HEK293 (cell line): Measurements from ENCODE around the gene ELOVL5.

Source experiments
- CTCF ChIA-PET: fragments of 350-600 bp; formaldehyde crosslinking; extraction: SDS; loops from one replicate; lab custom pipeline; 2021; ENCODE audit warnings: antibody characterized with exemption; lab: Yijun Ruan, JAX
- POLR2A ChIA-PET: fragments of 300-600 bp; formaldehyde crosslinking; extraction: SDS; loops from one replicate; lab custom pipeline; 2020; ENCODE audit warnings: antibody characterized with exemption, inconsistent platforms; lab: Yijun Ruan, JAX
- H3K27ac ChIP-seq: fragments of 200-500 bp; sonication (Bioruptor generic); 2 replicates; pipeline ENCODE4 v1.5.1; 2014; ENCODE audit warnings: low read depth, low read length, control low read depth, inconsistent platforms; ENCODE audit errors: extremely low read depth
- H3K36me3 ChIP-seq, 2 experiments: fragments of 200-500 bp in 1 of 2; sonication (Bioruptor generic) in 1 of 2; 1 replicate in 1 of 2; 2 replicates in 1 of 2; pipeline ENCODE4 v1.5.1; 2014 to 2017; ENCODE audit warnings: inconsistent platforms in 2 of 2, low read length in 2 of 2; ENCODE audit not compliant: control insufficient read depth in 2 of 2, insufficient read depth in 1 of 2
- H3K4me1 ChIP-seq: fragments of 200-500 bp; sonication (Bioruptor generic); 2 replicates; pipeline ENCODE4 v1.5.1; 2014; ENCODE audit warnings: mild to moderate bottlenecking, low read length, inconsistent platforms; ENCODE audit not compliant: control insufficient read depth, insufficient read depth
- H3K4me3 ChIP-seq: 2 replicates; pipeline ENCODE4 v1.5.1; 2011; ENCODE audit warnings: low read depth, mild to moderate bottlenecking, control low read depth, low read length, moderate library complexity
- H3K9me3 ChIP-seq: fragments of 200-500 bp; sonication (Bioruptor generic); 2 replicates; pipeline ENCODE4 v1.5.1; 2014; ENCODE audit warnings: low read depth, low read length, inconsistent platforms; ENCODE audit not compliant: control insufficient read depth, insufficient read depth
- FEZF1 ChIP-seq: fragments of 450-650 bp; formaldehyde crosslinking; IDR thresholded peaks from 2 replicates; pipeline ENCODE4 v1.5.1; 2016; ENCODE audit warnings: missing biosample characterization, missing genetic modification characterization
- GLIS1 ChIP-seq: fragments of 450-650 bp; formaldehyde crosslinking; IDR thresholded peaks from 2 replicates; pipeline ENCODE4 v1.5.1; 2016; ENCODE audit warnings: missing biosample characterization, missing genetic modification characterization
- PRDM1 ChIP-seq: fragments of 450-650 bp; formaldehyde crosslinking; IDR thresholded peaks from 2 replicates; pipeline ENCODE4; 2016; ENCODE audit warnings: missing biosample characterization, missing genetic modification characterization
- ZBTB21 ChIP-seq: fragments of 450-650 bp; formaldehyde crosslinking; IDR thresholded peaks from 2 replicates; pipeline ENCODE4 v1.5.1; 2017; ENCODE audit warnings: missing biosample characterization, missing genetic modification characterization
- ZBTB8A ChIP-seq: fragments of 450-650 bp; formaldehyde crosslinking; IDR thresholded peaks from 2 replicates; pipeline ENCODE4 v1.5.1; 2016; ENCODE audit warnings: missing biosample characterization, missing genetic modification characterization
- ZFP69B ChIP-seq: fragments of 450-650 bp; formaldehyde crosslinking; IDR thresholded peaks from 2 replicates; pipeline ENCODE4 v1.5.1; 2016; ENCODE audit warnings: missing biosample characterization, missing genetic modification characterization
- ZIC2 ChIP-seq: fragments of 450-650 bp; formaldehyde crosslinking; IDR thresholded peaks from 2 replicates; pipeline ENCODE4 v1.5.1; 2016; ENCODE audit warnings: missing biosample characterization, missing genetic modification characterization
- ZNF23 ChIP-seq: fragments of 450-650 bp; formaldehyde crosslinking; IDR thresholded peaks from 2 replicates; pipeline ENCODE4 v1.5.1; 2016; ENCODE audit warnings: missing biosample characterization, missing genetic modification characterization, borderline replicate concordance
- ZNF26 ChIP-seq: fragments of 450-650 bp; formaldehyde crosslinking; IDR thresholded peaks from 2 replicates; pipeline ENCODE4 v1.5.1; 2016; ENCODE audit warnings: missing biosample characterization, missing genetic modification characterization
- ZNF398 ChIP-seq: fragments of 450-650 bp; formaldehyde crosslinking; IDR thresholded peaks from 2 replicates; pipeline ENCODE4 v1.5.1; 2017; ENCODE audit warnings: missing biosample characterization, missing genetic modification characterization
- ZNF488 ChIP-seq: fragments of 450-650 bp; formaldehyde crosslinking; IDR thresholded peaks from 2 replicates; pipeline ENCODE4 v1.5.1; 2016; ENCODE audit warnings: missing biosample characterization, missing genetic modification characterization
- ZNF600 ChIP-seq: fragments of 450-650 bp; formaldehyde crosslinking; IDR thresholded peaks from 2 replicates; pipeline ENCODE4 v1.5.1; 2016; ENCODE audit warnings: missing biosample characterization, missing genetic modification characterization
- ZNF626 ChIP-seq: fragments of 450-650 bp; sonication (Bioruptor Pico); formaldehyde crosslinking; IDR thresholded peaks from 2 replicates; pipeline ENCODE4 v1.5.1; 2018; ENCODE audit warnings: missing biosample characterization, missing genetic modification characterization, inconsistent platforms
- ZNF629 ChIP-seq: fragments of 450-650 bp; formaldehyde crosslinking; IDR thresholded peaks from 2 replicates; pipeline ENCODE4 v1.5.1; 2017; ENCODE audit warnings: missing biosample characterization, missing genetic modification characterization
- ZNF660 ChIP-seq: fragments of 450-650 bp; IDR thresholded peaks from 2 replicates; pipeline ENCODE4 v1.5.1; 2018; ENCODE audit warnings: missing biosample characterization, mild to moderate bottlenecking, missing genetic modification characterization

ELOVL5 gene

GRCh38 chr6:53263917-53264316 is 84.8 kb downstream of the ELOVL5 start:
- Histone ChIP-seq H3K27ac (no peak overlapping the region), H3K4me1 (no peaks in the 10 kb centered on the region), H3K4me3 (no peak overlapping the region), H3K9me3 (no peaks in the 10 kb centered on the region), H3K36me3 (peaks cover 13 to 62% of the 10 kb centered on the region in 2 experiments)
- POLR2A ChIA-PET = no interaction called here
- TF ChIP-seq ZFP69B (tag by site-specific recombination) (no peak), ZNF398 (tag by site-specific recombination) (no peak)
- CTCF ChIA-PET = interaction anchor here (0.6 to 1.8 kb wide), 4 partner anchors 83 to 267 kb away, joined by 3 to 5 read pairs (median 3); no protein-coding TSS in a partner anchor

- POLR2A ChIA-PET = interaction anchor here (0.6 kb wide), 1 partner anchor 466 kb away, joined by 3 read pairs; no protein-coding TSS in a partner anchor
- peaks cover 8 to 34% of the 10 kb centered on the region in 2 experiments for H3K36me3 ChIP-seq
- H3K9me3 ChIP-seq = no peaks in the 10 kb centered on the region
- no peak overlapping the region for H3K4me3 ChIP-seq
- no peak overlapping the region for H3K27ac ChIP-seq
- H3K4me1 ChIP-seq = no peaks in the 10 kb centered on the region
- TF ChIP-seq ZBTB21 (tag by site-specific recombination) (no peak), ZNF600 (tag by site-specific recombination) (no peak)
- CTCF ChIA-PET = interaction anchor here (0.6 to 1.1 kb wide), 6 partner anchors 9 to 96 kb away, joined by 3 to 5 read pairs (median 3); no protein-coding TSS in a partner anchor
These were observed 88.7 kb downstream of the ELOVL5 start for GRCh38 chr6:53259860-53260580.

GRCh38 chr6:53258774-53259155 is 90.0 kb downstream of the ELOVL5 start:
- peaks cover 8 to 28% of the 10 kb centered on the region in 2 experiments for H3K36me3 ChIP-seq
- ChIA-PET POLR2A (no interaction called here), CTCF (interaction anchor here (1.0 to 1.9 kb wide), 4 partner anchors 15 to 225 kb away, joined by 3 to 4 read pairs (median 3); no protein-coding TSS in a partner anchor)
- TF ChIP-seq ZIC2 (tag by site-specific recombination) = peak; percentile 30; the same call in 1 of the 2 replicates
- TF ChIP-seq ZNF26 (tag by site-specific recombination) = no peak
- no peak overlapping the region for H3K27ac ChIP-seq
- no peaks in the 10 kb centered on the region for H3K4me1 ChIP-seq
- H3K9me3 ChIP-seq = no peaks in the 10 kb centered on the region
- H3K4me3 ChIP-seq = no peak overlapping the region

GRCh38 chr6:53258076-53258773 is 90.5 kb downstream of the ELOVL5 start:
- Histone ChIP-seq H3K4me3 (no peak overlapping the region), H3K36me3 (peaks cover 8 to 28% of the 10 kb centered on the region in 2 experiments), H3K27ac (no peak overlapping the region), H3K9me3 (no peaks in the 10 kb centered on the region), H3K4me1 (no peaks in the 10 kb centered on the region)
- CTCF ChIA-PET = interaction anchor here (1.1 to 1.9 kb wide), 3 partner anchors 85 to 226 kb away, joined by 3 to 6 read pairs (median 4); no protein-coding TSS in a partner anchor
- TF ChIP-seq ZNF23 (no peak), ZNF629 (tag by site-specific recombination) (no peak), ZBTB8A (tag by site-specific recombination) (no peak), PRDM1 (no peak), ZNF626 (tag by site-specific recombination) (no peak), ZNF660 (no peak), ZNF488 (no peak), GLIS1 (tag by site-specific recombination) (peak; percentile 83), ZIC2 (tag by site-specific recombination) (peak; percentile 95), FEZF1 (tag by site-specific recombination) (no peak)
- POLR2A ChIA-PET = no interaction called here
